GM12878 (cell line): Measurements from ENCODE around the gene HCN1.

Experiments
- CEBPB ChIP-seq, 2 experiments: fragments of 150-350 bp in 1 of 2; IDR thresholded peaks; 2 replicates each; pipeline ENCODE4 v1.6.1; 2012 to 2014; ENCODE audit warnings: low read depth in 2 of 2, low read length in 2 of 2, borderline replicate concordance in 1 of 2, inconsistent platforms in 1 of 2
- CTCF ChIP-seq, 3 experiments: IDR thresholded peaks in 2 of 3; conservative IDR thresholded peaks in 1 of 3; 2 replicates each; pipeline ENCODE4 v1.5.1; 2011; ENCODE audit warnings: low read depth in 3 of 3, low read length in 3 of 3, mild to moderate bottlenecking in 3 of 3, control low read depth in 2 of 3, moderate library complexity in 2 of 3, inconsistent platforms in 1 of 3, mixed read lengths in 1 of 3; ENCODE audit not compliant: control insufficient read depth in 2 of 3, insufficient read depth in 1 of 3; ENCODE audit errors: extremely low read depth in 1 of 3
- EP300 ChIP-seq, 2 experiments: fragments of 150-350 bp in 1 of 2; IDR thresholded peaks; 2 replicates each; pipeline ENCODE4 v1.6.1; 2011 to 2012; ENCODE audit warnings: low read depth in 2 of 2, low read length in 2 of 2, borderline replicate concordance in 1 of 2, improper control_type of control experiment in 1 of 2, inconsistent platforms in 1 of 2; ENCODE audit not compliant: control insufficient read depth in 1 of 2
- FOXM1 ChIP-seq: IDR thresholded peaks from 2 replicates; pipeline ENCODE4 v1.6.1; 2012; ENCODE audit warnings: low read depth, mild to moderate bottlenecking, inconsistent platforms, low read length, moderate library complexity
- MTA3 ChIP-seq: IDR thresholded peaks from 2 replicates; pipeline ENCODE4 v1.6.1; 2012; ENCODE audit warnings: low read length, inconsistent platforms, borderline replicate concordance
- RAD21 ChIP-seq: IDR thresholded peaks from 2 replicates; pipeline ENCODE4 v1.6.1; 2011; ENCODE audit warnings: mild to moderate bottlenecking, low read depth, low read length, moderate library complexity; ENCODE audit not compliant: insufficient read depth
- SIN3A ChIP-seq: IDR thresholded peaks from 2 replicates; pipeline ENCODE4 v1.6.1; 2012; ENCODE audit warnings: low read depth, low read length, improper control_type of control experiment
- SP1 ChIP-seq: IDR thresholded peaks from one replicate; pipeline ENCODE4 v1.6.1; 2011; ENCODE audit warnings: low read depth, low read length
- SREBF2 ChIP-seq: IDR thresholded peaks from 2 replicates; pipeline ENCODE4 v1.6.1; 2012; ENCODE audit warnings: mild to moderate bottlenecking, low read length
- TF ChIP-seq, protein P1 (sequence below): IDR thresholded peaks from 2 replicates; pipeline ENCODE4 v1.6.1; 2011; ENCODE audit warnings: low read depth, mild to moderate bottlenecking, low read length, moderate library complexity, borderline replicate concordance; ENCODE audit errors: extremely low read depth

DNA sequence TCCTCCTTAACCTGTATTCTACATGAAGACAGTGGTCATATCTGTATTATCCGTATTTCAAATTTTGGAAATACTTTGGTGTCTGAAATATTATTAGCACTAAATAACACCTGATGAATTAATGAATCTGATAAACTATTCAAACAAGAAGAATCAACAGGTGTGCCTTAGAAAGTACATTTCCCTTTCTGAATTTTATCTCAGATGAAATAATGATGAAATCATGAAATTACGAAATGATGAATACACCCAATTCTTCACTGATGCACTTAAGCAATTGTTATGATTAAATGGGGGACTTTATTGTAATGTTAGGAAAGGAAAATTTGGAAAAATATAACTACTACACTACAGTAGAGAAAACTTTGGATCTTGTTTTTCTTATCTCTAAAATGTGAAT, 313.6 kb downstream of the HCN1 start:
- TF ChIP-seq FOXM1 (no peak), EP300 (IDR thresholded peaks at IDR 0.05; ENCODE audit: borderline replicate concordance in 1 of 2, control insufficient read depth in 1 of 2, low read depth in 2 of 2, low read length in 2 of 2) (no peak), CTCF (IDR thresholded peaks at IDR 0.05 in 2 of 3, conservative IDR thresholded peaks at IDR 0.05 in 1 of 3; ENCODE audit: control insufficient read depth in 2 of 3, extremely low read depth in 1 of 3, insufficient read depth in 1 of 3, low read depth in 3 of 3, low read length in 3 of 3) (no peak), SREBF2 (no peak), SP1 (no peak), MTA3 (no peak), SIN3A (no peak), CEBPB (IDR thresholded peaks at IDR 0.05; ENCODE audit: borderline replicate concordance in 1 of 2, low read depth in 2 of 2, low read length in 2 of 2) (no peak), RAD21 (no peak)
- TF ChIP-seq, protein P1, sequence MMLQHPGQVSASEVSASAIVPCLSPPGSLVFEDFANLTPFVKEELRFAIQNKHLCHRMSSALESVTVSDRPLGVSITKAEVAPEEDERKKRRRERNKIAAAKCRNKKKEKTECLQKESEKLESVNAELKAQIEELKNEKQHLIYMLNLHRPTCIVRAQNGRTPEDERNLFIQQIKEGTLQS, result no peak
